Muscle of arm (tissue), 14 donors: ENCODE data around the gene SLIT3. TPM values are rescaled to one million over a fixed set of nuclear protein-coding genes. Genes with fewer than 3 reads are reported as not detected.

Experiments used
- DNase-seq: peaks from one replicate; pipeline ENCODE4 v3.0.0-alpha.2; 2013
- long read RNA-seq, 11 donors: transcript quantifications; one replicate each; lab custom pipeline, GENCODE V29; 2026
- polyA plus RNA-seq, 12 donors: library from polyadenylated mRNA; unstranded; fragments of 120-200 nt; gene quantifications; one replicate each; pipeline ENCODE4 v1.2.1, GENCODE V29; 2013; ENCODE audit not compliant: insufficient read length in 12 of 12

SLIT3 gene
- 10 to 100 TPM in 7 of 12 donors, 1 to 10 TPM in 4, not detected in 1; 6.7 to 75.7 (median 10.9) TPM for polyA plus RNA-seq
- long read RNA-seq, donor 1 = 0 reads
- long read RNA-seq, donor 2 = 0 reads
- long read RNA-seq, donor 3 = 0 reads
- long read RNA-seq, donor 4 = 0 reads
- long read RNA-seq, donor 5 = 0 reads
- long read RNA-seq, donor 6 = 0 reads
- long read RNA-seq, donor 7 = 0 reads
- long read RNA-seq, donor 8 = 0 reads
- long read RNA-seq, donor 9 = 0 reads
- long read RNA-seq, donor 10 = 0 reads
- long read RNA-seq, donor 11 = 0 reads

GRCh38 chr5:169300468-169301385 is at the start of gene SLIT3:
TSS of gene SLIT3 (minus strand) at chr5:169301139. CDS start at chr5:169300709, 430 bp downstream.
- DNase-seq = peak; percentile 81

GRCh38 chr5:169350016-169350415 is 49.1 kb upstream of the SLIT3 start:
- DNase-seq = no peak

- no peak for DNase-seq
Observed at GRCh38 chr5:169347786-169348185, 46.8 kb upstream of the SLIT3 start.

GRCh38 chr5:169344629-169345028 is 43.7 kb upstream of the SLIT3 start:
- no peak for DNase-seq

GRCh38 chr5:169343766-169344165 is 42.8 kb upstream of the SLIT3 start:
- no peak for DNase-seq

GRCh38 chr5:169341556-169341955 is 40.6 kb upstream of the SLIT3 start:
- DNase-seq = no peak

- DNase-seq = no peak
Observed at GRCh38 chr5:169339869-169340268, 38.9 kb upstream of the SLIT3 start.

- DNase-seq = no peak
Observed at GRCh38 chr5:169336242-169336641, 35.3 kb upstream of the SLIT3 start.

- DNase-seq = no peak
Observed at GRCh38 chr5:169335806-169336205, 34.9 kb upstream of the SLIT3 start.

GRCh38 chr5:169333518-169333917 is 32.6 kb upstream of the SLIT3 start:
- DNase-seq = no peak

GRCh38 chr5:169331292-169331852 is 30.4 kb upstream of the SLIT3 start:
- DNase-seq = no peak

GRCh38 chr5:169328401-169328800 is 27.5 kb upstream of the SLIT3 start:
- no peak for DNase-seq

- DNase-seq = no peak
Observed at GRCh38 chr5:169325273-169325672, 24.3 kb upstream of the SLIT3 start.

- DNase-seq = no peak
Observed at GRCh38 chr5:169318556-169318955, 17.6 kb upstream of the SLIT3 start.

- no peak for DNase-seq
Observed at GRCh38 chr5:169307646-169308045, 6.7 kb upstream of the SLIT3 start.

GRCh38 chr5:169305366-169305765 is 4.4 kb upstream of the SLIT3 start:
- no peak for DNase-seq

GRCh38 chr5:169304175-169304574 is 3.2 kb upstream of the SLIT3 start:
- no peak for DNase-seq

GRCh38 chr5:169303119-169303515 is 2.2 kb upstream of the SLIT3 start:
- no peak for DNase-seq

- DNase-seq = peak; percentile 83
Observed at GRCh38 chr5:169302491-169303118, 1.7 kb upstream of the SLIT3 start.

GRCh38 chr5:169301986-169302385 is 1.0 kb upstream of the SLIT3 start:
- no peak for DNase-seq

GRCh38 chr5:169301386-169301934 is 521 bp upstream of the SLIT3 start:
- DNase-seq = no peak
